Measurements from ENCODE around the gene SLC25A21.

Gene SLC25A21

GRCh38 chr14:37122919-37123639 lies 49.3 kb downstream of the SLC25A21 start:
- Mint-ChIP-seq H3K4me1 (no peaks in the 10 kb centered on the region), H3K27me3 (no peaks in the 10 kb centered on the region), H3K36me3 (ENCODE audit: insufficient read depth) (no peaks in the 10 kb centered on the region), H3K9me3 (peaks cover under 1% of the 10 kb centered on the region), H3K4me3 (no peak overlapping the region), H3K27ac (ENCODE audit: low read depth) (no peak overlapping the region)
- ATAC-seq (replicated peaks; ENCODE audit: extremely low read depth, poor library complexity, severe bottlenecking), result no peak
- DNase-seq (ENCODE audit: low spot score in 2 of 2), result no peak

- DNase-seq (ENCODE audit: low spot score in 2 of 2), result no peak
- no peaks in the 10 kb centered on the region for H3K36me3 Mint-ChIP-seq (ENCODE audit: insufficient read depth)
These were observed 50.1 kb downstream of the SLC25A21 start for GRCh38 chr14:37122288-37122687.

GRCh38 chr14:37118673-37119366 lies 53.6 kb downstream of the SLC25A21 start:
- Mint-ChIP-seq H3K27me3 (no peaks in the 10 kb centered on the region), H3K4me1 (no peaks in the 10 kb centered on the region), H3K9me3 (no peaks in the 10 kb centered on the region), H3K27ac (ENCODE audit: low read depth) (no peak overlapping the region), H3K4me3 (no peak overlapping the region), H3K36me3 (ENCODE audit: insufficient read depth) (no peaks in the 10 kb centered on the region)
- DNase-seq (ENCODE audit: low spot score in 2 of 2) (no peak), ATAC-seq (replicated peaks; ENCODE audit: extremely low read depth, poor library complexity, severe bottlenecking) (no peak)

More at GRCh38 chr14:37122288-37122687, 50.1 kb downstream of the SLC25A21 start:
- H3K4me1 Mint-ChIP-seq, result no peaks in the 10 kb centered on the region
- H3K27ac Mint-ChIP-seq (ENCODE audit: low read depth), result no peak overlapping the region
- no peak overlapping the region for H3K4me3 Mint-ChIP-seq
- H3K27me3 Mint-ChIP-seq, result no peaks in the 10 kb centered on the region
- no peaks in the 10 kb centered on the region for H3K9me3 Mint-ChIP-seq
- no peak for ATAC-seq (replicated peaks; ENCODE audit: extremely low read depth, poor library complexity, severe bottlenecking)

GRCh38 chr14:37116933-37117849 lies 55.2 kb downstream of the SLC25A21 start:
- no peak for DNase-seq (ENCODE audit: low spot score in 2 of 2)
- Mint-ChIP-seq H3K27ac (ENCODE audit: low read depth) (no peak overlapping the region), H3K9me3 (no peaks in the 10 kb centered on the region), H3K4me3 (no peak overlapping the region), H3K36me3 (ENCODE audit: insufficient read depth) (no peaks in the 10 kb centered on the region), H3K27me3 (no peaks in the 10 kb centered on the region), H3K4me1 (no peaks in the 10 kb centered on the region)
- ATAC-seq (replicated peaks; ENCODE audit: extremely low read depth, poor library complexity, severe bottlenecking), result no peak

GRCh38 chr14:37115406-37115805 lies 57.0 kb downstream of the SLC25A21 start:
- Mint-ChIP-seq H3K27ac (ENCODE audit: low read depth) (no peak overlapping the region), H3K36me3 (ENCODE audit: insufficient read depth) (no peaks in the 10 kb centered on the region), H3K9me3 (no peaks in the 10 kb centered on the region), H3K27me3 (no peaks in the 10 kb centered on the region), H3K4me3 (no peak overlapping the region), H3K4me1 (no peaks in the 10 kb centered on the region)
- no peak for DNase-seq (ENCODE audit: low spot score in 2 of 2)
- no peak for ATAC-seq (replicated peaks; ENCODE audit: extremely low read depth, poor library complexity, severe bottlenecking)

- no peak for ATAC-seq (replicated peaks; ENCODE audit: extremely low read depth, poor library complexity, severe bottlenecking)
- DNase-seq (ENCODE audit: low spot score in 2 of 2), result no peak
- Mint-ChIP-seq H3K4me1 (no peaks in the 10 kb centered on the region), H3K27ac (ENCODE audit: low read depth) (no peak overlapping the region), H3K9me3 (no peaks in the 10 kb centered on the region), H3K36me3 (ENCODE audit: insufficient read depth) (no peaks in the 10 kb centered on the region), H3K4me3 (no peak overlapping the region), H3K27me3 (no peaks in the 10 kb centered on the region)
These were observed 57.8 kb downstream of the SLC25A21 start for GRCh38 chr14:37114559-37114958.

GRCh38 chr14:37114002-37114401 lies 58.4 kb downstream of the SLC25A21 start:
- Mint-ChIP-seq H3K4me3 (no peak overlapping the region), H3K4me1 (no peaks in the 10 kb centered on the region), H3K27ac (ENCODE audit: low read depth) (no peak overlapping the region), H3K9me3 (no peaks in the 10 kb centered on the region), H3K36me3 (ENCODE audit: insufficient read depth) (no peaks in the 10 kb centered on the region), H3K27me3 (no peaks in the 10 kb centered on the region)
- DNase-seq (ENCODE audit: low spot score in 2 of 2) (no peak), ATAC-seq (replicated peaks; ENCODE audit: extremely low read depth, poor library complexity, severe bottlenecking) (no peak)

GRCh38 chr14:37098132-37098531 lies 74.3 kb downstream of the SLC25A21 start:
- Mint-ChIP-seq H3K4me3 (no peak overlapping the region), H3K27ac (ENCODE audit: low read depth) (no peak overlapping the region), H3K27me3 (no peaks in the 10 kb centered on the region), H3K36me3 (ENCODE audit: insufficient read depth) (peaks cover 3% of the 10 kb centered on the region), H3K4me1 (no peaks in the 10 kb centered on the region), H3K9me3 (peaks cover 6% of the 10 kb centered on the region)
- DNase-seq (ENCODE audit: low spot score in 2 of 2), result no peak
- no peak for ATAC-seq (replicated peaks; ENCODE audit: extremely low read depth, poor library complexity, severe bottlenecking)

GRCh38 chr14:37094502-37094901 lies 77.9 kb downstream of the SLC25A21 start:
- no peak for DNase-seq (ENCODE audit: low spot score in 2 of 2)
- no peaks in the 10 kb centered on the region for H3K27me3 Mint-ChIP-seq
- H3K4me1 Mint-ChIP-seq, result no peaks in the 10 kb centered on the region
- H3K36me3 Mint-ChIP-seq (ENCODE audit: insufficient read depth), result peaks cover 5% of the 10 kb centered on the region
- no peak for ATAC-seq (replicated peaks; ENCODE audit: extremely low read depth, poor library complexity, severe bottlenecking)
- H3K4me3 Mint-ChIP-seq, result no peak overlapping the region
- no peak overlapping the region for H3K27ac Mint-ChIP-seq (ENCODE audit: low read depth)
- H3K9me3 Mint-ChIP-seq, result peaks cover 9% of the 10 kb centered on the region

GRCh38 chr14:37093364-37093763 lies 79.0 kb downstream of the SLC25A21 start:
- Mint-ChIP-seq H3K27me3 (no peaks in the 10 kb centered on the region), H3K27ac (ENCODE audit: low read depth) (no peak overlapping the region), H3K36me3 (ENCODE audit: insufficient read depth) (peaks cover 5% of the 10 kb centered on the region), H3K9me3 (peaks cover 9% of the 10 kb centered on the region), H3K4me1 (no peaks in the 10 kb centered on the region), H3K4me3 (no peak overlapping the region)
- ATAC-seq (replicated peaks; ENCODE audit: extremely low read depth, poor library complexity, severe bottlenecking) (no peak), DNase-seq (ENCODE audit: low spot score in 2 of 2) (no peak)

GRCh38 chr14:37091651-37092050 lies 80.8 kb downstream of the SLC25A21 start:
- peaks cover 5% of the 10 kb centered on the region for H3K36me3 Mint-ChIP-seq (ENCODE audit: insufficient read depth)
- H3K4me1 Mint-ChIP-seq, result no peaks in the 10 kb centered on the region
- ATAC-seq (replicated peaks; ENCODE audit: extremely low read depth, poor library complexity, severe bottlenecking) (no peak), DNase-seq (ENCODE audit: low spot score in 2 of 2) (no peak)
- no peak overlapping the region for H3K27ac Mint-ChIP-seq (ENCODE audit: low read depth)
- H3K4me3 Mint-ChIP-seq, result no peak overlapping the region
- no peaks in the 10 kb centered on the region for H3K27me3 Mint-ChIP-seq
- peaks cover 9% of the 10 kb centered on the region for H3K9me3 Mint-ChIP-seq

- no peak for DNase-seq (ENCODE audit: low spot score in 2 of 2)
- H3K27me3 Mint-ChIP-seq, result no peaks in the 10 kb centered on the region
These were observed 82.4 kb downstream of the SLC25A21 start for GRCh38 chr14:37090026-37090425.

More at GRCh38 chr14:37090026-37090425, 82.4 kb downstream of the SLC25A21 start:
- H3K27ac Mint-ChIP-seq (ENCODE audit: low read depth), result no peak overlapping the region
- ATAC-seq (replicated peaks; ENCODE audit: extremely low read depth, poor library complexity, severe bottlenecking), result no peak
- peaks cover 3% of the 10 kb centered on the region for H3K36me3 Mint-ChIP-seq (ENCODE audit: insufficient read depth)
- H3K4me1 Mint-ChIP-seq, result no peaks in the 10 kb centered on the region
- H3K9me3 Mint-ChIP-seq, result peaks cover 9% of the 10 kb centered on the region
- no peak overlapping the region for H3K4me3 Mint-ChIP-seq

Measured in central memory CD8-positive, alpha-beta T cell (primary cell).